HG03108 (cell line): Measurements from ENCODE around the gene CPLANE2.
"Not testable (repeated sequence)": the region's sequence is repeated elsewhere in the genome, so short reads cannot be mapped to it uniquely, and the experiment has no call there.

Experiments used
- ATAC-seq: cut with Tn5 transposase; IDR thresholded peaks from one replicate; pipeline ENCODE4 v1.9.1; 2021; ENCODE audit warnings: moderate library complexity; ENCODE audit not compliant: unreplicated experiment

Gene CPLANE2, protein sequence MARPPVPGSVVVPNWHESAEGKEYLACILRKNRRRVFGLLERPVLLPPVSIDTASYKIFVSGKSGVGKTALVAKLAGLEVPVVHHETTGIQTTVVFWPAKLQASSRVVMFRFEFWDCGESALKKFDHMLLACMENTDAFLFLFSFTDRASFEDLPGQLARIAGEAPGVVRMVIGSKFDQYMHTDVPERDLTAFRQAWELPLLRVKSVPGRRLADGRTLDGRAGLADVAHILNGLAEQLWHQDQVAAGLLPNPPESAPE

DNA sequence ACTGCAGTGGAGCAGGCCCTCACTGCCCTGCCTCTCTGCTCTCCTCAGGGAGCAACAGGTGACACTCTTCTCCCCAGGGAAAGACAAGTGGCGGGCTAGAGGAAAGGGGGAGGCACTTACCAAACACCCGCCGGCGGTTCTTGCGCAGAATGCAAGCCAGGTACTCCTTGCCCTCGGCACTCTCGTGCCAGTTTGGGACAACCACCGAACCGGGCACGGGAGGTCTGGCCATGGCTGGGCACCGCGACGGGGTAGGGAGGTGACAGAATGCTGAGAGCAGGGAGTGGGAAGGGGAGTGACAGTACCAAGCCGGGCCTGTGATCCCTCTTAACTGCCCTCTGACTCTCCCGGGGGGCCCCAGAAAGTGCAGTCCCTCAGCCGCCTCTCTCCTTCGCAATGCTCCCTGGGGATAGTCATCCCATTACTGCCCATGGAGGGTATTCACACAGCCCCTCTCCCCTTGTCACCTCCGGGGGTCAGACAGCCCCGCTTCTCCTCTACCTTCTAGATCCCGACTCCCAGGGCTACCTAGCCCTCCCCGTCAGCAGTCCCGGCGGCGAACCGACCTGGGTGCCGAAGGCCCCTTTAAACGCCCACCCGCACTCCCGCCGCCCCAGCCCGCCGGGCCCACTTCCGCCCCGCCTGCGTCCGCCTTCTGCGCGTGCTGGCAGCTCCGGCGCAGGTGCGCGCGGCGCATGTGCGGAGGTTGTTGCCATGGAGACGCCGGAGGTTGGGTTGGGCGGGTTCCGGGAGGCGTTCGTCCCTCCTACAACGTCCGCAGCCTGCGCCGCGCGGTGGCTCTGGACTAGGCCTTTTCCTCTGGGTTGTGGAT lies at the start of gene CPLANE2:
Gene CPLANE2 (minus strand): TSS at position 673 of the 832 bp plus-strand sequence. CDS start 441 bp downstream, at position 232.
- ATAC-seq, result peak; percentile 81

DNA sequence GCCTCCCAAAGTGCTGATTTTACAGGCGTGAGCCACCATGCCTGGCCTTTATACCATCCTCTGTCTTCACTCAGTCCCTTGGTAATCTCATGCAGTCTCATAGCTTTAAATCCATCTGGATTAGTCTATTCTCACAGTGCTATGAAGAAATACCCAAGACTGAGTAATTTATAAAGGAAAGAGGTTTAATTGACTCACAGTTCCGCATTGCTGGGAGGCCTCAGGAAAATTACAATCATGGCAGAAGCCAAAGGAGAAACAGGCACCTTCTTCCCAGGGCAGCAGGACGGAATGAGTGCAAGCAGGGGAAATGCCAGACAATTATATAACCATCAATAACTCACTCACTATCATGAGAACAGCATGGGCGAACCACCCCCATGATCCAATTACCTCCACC lies 49.1 kb upstream of the CPLANE2 start:
- ATAC-seq, result no peak

DNA sequence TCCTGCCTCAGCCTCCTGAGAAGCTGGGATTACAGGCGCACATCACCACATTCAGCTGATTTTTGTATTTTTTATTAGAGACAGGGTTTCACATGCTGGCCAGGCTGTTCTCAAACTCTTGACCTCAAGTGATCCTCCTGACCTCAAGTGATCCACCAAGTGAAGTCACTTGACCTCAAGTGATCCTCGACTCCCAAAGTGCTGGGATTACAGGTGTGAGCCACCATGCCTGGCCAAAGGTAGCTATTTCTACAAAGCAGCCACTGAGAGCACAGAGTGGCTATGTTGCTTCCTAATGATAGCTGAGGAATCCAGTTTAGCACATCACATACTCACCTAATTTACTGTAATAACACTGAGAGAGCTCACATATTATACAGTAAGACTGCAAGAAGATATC lies 44.8 kb upstream of the CPLANE2 start:
- no peak for ATAC-seq

DNA sequence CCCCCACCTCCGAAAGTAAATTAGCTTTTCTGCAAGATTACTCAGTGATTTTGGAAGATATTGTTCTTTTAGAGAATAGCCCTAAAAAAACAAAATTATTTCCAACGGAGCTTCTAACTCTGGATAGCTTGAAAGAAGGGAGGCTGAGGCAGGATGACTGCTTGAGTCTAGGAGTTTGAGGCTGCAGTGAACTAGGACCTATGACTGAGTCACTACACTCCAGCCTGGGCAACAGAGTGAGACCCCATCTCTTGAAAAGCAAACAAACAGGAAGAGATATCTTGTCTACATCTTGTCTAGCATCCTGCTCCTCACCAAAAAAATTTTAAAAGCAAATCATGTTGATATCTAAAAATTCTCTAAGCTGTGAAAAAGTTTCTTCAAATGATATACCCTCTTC lies 42.2 kb upstream of the CPLANE2 start:
- no peak for ATAC-seq

DNA sequence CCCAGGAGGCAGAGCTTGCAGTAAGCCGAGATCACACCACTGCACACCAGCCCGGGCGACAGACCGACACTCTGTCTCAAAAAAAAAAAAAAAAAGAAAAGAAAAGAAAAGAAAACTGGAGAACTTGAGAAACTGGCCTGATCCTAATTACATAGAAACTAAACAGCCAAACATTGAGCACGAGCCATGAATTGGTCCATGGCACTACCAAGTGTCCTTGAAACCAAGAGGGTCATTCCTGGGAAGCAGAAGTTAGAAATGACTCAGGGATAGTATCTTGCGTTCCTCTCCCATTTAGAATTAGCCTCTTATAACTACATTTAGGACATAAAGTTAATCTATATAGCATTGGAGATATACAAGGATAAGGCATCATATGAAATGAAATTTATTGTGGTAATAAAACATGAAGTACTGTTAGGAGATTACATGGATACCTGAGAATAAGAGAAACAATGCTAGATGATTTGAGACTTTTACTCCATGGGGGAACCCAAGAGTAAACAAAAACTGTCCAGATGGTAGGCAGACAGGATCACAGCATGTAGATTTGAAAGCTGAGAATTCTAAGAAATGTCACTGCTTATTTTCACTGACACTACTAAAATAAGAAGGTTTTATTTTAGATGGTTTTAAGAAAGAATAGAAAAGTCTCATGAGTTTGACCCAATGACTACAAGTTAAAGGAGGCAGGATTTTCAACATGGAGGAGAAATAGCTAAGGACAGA lies 39.5 kb upstream of the CPLANE2 start:
- ATAC-seq, result no peak

DNA sequence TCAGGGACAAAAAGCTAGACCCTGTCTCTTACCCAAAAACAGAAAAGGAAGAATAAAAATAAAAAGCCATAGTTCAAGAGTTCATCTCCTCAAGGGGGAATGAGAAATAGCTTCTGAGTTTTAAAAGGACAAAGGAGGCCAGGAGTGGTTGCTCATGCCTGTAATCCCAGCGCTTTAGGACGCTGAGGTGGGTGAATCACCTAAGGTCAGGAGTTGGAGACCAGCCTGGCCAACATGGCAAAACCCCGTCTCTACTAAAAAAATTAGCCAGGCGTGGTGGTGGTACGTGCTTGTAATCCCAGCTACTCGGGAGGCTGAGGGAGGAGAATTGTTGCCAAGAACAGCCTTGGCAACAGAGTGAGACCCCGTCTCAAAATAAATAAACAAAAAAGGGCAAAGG lies 38.6 kb upstream of the CPLANE2 start:
- ATAC-seq, result no peak

DNA sequence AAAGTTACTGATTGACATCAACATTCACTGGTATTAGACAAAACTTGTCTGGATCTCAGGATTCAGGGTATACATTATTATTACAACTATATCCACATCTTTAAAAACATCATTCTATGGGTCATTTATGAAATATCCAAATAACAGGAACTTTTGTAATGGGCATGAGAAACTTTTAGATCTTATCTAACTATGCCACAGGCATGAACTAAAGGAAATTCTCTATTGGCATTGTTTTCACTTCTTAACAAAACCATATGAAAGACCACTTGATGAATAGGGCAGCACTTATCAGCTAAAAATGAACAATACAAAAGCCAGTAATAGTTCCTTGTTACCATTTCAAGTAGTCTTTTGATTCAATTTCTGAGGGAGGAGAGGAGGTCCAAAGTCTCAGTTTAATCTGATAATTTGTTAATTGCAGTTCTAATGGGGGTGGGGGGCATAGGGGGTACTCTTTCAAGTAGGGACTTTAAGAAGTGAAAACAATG lies 30.8 kb upstream of the CPLANE2 start:
- no peak for ATAC-seq

DNA sequence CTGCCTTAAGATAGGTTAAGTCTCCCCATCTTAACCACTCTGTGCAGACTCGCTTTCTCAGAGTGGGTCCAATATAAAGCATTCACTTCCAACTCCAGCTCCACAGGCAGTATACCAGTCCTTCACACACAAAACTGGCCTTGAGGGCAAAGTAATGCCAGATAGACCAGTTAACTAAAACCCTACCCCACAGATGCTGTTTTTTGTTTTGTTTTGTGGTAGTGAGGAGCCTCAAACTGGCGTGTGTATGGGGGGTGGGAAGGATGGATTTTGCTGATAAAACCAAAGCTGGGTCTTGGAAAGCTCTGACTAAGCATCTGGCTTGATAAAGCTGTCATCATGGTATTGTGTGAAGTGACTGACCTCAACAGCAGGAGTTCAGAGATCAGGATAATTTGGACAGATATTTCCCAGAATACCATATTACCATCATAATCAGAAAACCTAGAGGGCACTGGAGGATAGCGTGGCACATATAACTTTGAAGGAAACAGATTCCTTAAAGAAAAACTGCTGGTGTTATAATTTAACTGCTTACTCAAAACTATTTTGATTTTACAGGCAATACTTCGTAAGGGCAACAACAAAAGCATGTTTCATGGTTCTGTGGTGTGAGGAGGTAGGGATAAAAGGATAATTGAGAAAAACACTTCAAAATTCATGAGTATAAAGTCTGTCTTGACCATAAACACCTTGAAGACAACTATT lies 29.6 kb upstream of the CPLANE2 start:
- no peak for ATAC-seq

DNA sequence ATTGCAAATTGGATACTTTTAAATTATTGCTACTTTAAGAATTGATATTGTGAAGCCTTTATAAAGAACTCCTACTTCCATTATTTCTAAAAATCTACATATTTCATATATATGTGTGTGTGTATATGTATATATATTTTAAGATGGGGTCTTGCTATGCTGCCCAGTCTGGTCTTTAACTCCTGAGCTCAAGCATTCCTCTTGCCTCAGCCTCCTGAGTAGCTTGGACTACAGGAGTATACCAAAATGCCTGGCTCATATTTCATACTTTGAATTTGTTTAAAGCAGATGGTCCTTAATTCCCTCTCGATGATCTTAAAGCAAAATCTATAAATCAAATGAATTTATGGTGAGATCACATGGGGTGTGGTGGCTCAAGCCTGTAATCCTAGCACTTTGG lies 25.1 kb upstream of the CPLANE2 start:
- ATAC-seq, result no peak

DNA sequence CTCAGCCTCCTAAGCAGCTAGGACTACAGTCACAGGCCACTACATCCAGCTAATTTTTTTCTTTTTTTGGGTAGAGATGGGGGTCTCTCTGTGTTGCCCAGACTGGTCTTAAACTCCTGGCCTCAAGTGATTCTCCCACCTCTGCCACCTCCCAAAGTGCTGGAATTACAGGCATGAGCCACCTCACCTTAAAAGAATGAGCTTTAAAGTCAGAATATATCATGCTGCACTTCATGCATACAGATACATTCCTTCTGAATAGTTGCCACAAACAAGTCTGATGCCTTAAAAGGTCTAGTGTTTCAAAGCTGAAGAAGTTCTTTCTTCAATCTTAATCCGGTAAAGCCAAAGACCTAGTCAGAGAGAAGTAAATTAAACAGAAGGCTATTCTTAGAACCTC lies 23.8 kb upstream of the CPLANE2 start:
- ATAC-seq, result no peak

DNA sequence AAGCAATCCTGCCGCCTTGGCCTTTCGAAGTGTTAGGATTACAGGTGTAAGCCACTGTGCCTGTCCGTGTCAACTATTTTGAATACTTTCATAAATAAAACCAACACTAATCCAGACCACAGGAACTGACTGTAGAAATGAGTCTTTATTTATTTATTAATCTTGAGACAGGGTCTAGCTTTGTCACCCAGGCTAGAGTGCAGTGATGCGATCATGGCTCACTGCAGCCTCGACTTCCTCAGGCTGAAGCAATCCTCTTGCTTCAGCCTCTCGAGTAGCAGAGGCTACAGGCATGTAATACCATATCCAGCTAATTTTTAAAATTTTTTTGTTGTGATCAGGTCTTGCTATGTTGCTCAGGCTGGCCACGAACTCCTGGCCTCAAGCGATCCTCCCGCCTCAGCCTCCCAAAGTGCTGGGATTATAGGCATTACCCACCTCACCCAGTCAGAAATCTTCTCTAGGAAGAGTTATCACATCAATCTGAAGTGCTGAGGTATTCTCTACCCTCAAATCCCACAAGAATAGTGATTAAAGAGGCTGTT lies 21.7 kb upstream of the CPLANE2 start:
- no peak for ATAC-seq

DNA sequence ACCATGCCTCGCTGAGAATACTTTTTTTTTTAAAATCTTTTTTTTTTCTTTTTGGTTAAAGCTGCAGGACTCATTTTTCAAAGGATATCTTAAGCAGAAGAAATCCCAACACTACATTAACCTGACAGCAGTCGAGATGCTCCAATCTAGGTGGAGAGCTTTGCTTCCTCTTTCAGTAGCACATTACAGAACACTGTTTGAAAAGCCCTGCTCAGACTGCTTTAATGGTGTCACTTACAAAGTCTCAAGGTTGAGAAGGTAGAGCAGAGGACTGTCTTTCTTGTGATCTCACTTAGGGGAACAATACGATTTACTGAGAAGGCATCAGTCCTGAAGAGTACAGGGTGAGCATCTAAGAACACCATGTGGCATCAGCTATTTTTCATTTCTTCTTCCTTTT lies 21.0 kb upstream of the CPLANE2 start:
- no peak for ATAC-seq

DNA sequence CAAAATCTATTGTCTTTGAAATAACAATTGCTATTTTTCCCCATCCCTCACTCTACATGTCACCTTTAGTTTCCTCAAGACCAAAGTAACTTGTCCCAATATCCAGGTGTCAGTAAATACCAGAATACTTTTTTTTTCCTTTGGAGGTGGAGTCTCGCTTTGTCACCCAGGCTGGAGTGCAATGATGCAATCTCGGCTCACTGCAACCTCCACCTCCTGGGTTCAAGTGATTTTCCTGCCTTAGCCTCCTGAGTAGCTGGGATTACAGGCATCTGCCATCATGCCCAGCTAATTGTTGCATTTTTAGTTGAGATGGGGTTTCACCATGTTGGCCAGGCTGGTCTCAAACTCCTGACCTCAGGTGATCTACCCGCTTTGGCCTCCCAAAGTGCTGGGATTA lies 20.6 kb upstream of the CPLANE2 start:
- not testable (repeated sequence) for ATAC-seq

DNA sequence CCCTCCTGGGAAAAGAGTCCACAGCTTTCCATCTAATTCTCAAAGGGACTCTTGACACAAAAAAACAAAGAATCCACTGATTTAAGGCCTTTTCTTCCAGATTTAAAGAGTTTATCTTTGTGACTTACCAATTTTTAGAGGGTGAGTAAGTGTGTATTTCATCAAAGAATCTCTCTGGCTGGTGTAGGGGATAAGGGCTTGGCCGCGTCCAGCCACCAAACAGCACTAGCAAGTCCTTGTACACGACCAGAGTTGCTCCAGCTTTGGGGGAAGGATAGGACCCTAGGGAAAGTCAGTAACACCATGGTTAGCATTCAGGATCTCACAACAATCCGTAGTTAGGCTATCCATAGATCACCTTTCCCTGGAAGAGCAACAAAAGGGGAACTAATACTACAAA lies 19.5 kb upstream of the CPLANE2 start:
- no peak for ATAC-seq

DNA sequence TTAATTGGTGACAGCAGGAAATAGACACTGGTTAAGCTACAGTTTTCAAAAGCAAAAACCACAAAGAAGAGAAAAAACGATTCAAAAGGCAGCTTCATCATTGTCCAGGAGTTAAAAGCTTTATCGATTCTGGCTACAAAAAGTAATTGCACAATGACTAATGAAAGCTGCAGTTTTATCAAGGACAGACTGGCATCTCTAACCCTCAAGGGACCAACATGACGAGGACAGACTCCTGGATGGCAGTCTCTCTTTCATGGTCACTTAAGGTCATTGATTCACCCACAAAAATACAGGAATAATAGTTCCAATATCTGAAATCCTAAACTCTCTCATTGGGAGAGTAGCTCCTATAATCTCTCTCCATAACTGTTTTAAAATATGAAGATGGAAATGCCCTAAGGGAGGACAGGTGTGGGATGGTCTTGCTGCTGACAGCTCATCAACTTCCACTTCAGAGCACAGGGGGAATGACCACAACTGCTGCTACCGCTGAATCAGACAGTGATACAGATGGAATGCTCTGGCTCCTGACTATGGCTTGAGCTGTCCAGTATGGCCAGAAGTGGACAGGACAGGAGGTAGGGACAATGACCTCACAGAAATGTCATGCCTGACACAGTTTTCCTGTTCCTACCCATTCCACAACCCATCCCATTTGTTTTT lies 17.4 kb upstream of the CPLANE2 start:
- ATAC-seq, result no peak

DNA sequence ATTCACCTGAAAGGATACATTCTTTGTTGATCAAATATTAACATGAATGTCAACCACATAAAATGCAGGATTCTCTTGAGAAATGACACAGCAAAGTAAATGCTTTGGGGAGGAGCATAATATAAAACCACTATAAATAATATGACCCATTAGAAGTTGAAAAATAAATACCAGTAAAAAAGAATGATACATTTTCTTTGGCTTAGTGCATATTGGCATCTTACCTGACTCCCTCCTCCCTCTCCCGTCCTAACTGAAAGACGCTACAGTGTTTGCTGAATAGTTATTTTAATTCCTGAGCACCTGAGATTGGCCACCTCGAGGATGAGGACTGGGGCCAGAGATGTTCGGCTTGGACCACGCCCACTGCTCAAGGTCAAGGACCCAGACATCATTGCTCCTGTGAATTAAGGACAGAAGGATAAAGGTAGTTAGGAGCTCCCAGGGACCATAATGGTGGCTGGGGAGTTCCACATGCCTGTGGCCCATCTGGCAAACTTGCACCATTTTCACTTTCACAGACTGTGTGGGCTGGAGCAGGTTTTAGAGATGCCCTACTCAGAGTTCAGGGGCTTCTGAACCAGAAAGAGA lies 16.4 kb upstream of the CPLANE2 start:
- no peak for ATAC-seq

DNA sequence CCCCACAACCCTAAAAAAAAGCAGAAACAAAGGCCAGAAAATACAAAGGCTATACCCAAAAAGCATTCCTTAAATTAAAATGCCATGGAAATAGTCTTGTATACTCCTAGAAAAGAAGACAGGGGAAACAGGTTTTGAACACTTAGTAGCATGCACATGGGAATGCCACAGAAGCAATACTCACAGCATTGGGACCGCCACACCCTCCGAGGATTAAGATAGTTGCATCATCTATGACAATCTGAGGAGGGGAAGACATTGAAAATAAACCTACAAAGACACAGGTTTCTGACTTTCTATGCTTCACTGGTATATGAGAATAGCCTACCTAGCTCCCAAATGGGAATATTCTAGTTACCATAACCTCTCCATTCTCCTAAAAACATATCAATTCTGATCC lies 15.9 kb upstream of the CPLANE2 start:
- no peak for ATAC-seq

DNA sequence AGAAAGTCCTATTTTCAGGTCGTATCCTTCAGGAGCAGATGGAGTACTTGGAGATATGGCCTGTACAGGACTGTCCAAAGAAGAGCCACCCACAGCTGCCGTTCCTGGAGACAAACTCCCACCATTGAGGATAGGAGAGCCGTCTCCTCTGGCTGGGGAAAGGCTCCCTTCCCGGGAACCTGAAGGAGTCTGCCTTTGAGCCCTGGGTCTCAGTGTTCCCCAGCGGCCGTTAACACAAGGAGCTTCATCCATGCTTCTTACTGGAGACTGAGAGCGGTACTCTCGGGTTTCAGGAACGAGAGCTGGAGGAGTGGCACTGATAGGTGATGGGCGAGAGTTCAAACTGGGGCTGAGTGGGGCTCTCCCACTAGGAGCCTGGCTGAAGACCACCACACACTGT lies 14.4 kb upstream of the CPLANE2 start:
- ATAC-seq, result no peak

DNA sequence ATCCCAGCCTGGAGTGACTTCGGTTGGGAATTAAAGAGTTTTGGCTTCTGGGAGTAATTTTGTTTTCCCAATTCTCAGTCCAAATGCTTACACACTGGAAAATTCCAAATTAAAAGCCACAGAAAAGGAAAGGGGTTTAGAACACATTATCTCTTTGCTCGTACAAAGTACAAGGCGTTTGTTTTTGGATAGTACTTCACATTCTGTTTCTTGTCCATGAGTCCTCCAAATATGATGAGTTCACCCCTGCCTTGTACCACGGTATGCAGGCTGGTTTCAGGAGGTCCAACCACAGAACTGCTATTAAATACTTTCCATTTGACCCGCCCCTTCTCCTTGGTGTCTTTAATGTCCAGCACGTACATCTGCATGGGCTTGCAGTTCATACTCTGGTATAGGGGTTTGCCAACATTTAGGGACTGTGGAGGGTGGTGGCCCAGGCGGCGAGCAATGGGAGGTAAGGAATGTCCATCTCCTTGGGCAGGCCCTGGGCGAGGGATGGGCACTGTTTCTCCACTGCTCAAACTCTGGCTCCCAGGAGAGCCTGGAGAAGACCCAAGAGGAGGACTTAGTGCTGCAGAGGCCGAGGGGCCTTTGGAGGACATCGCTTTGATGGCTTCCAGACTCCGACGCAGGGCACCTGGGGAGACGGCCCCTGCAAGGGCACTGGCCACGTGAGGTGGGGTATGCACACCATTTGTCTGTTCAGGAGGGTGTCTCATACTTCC lies 13.7 kb upstream of the CPLANE2 start:
- no peak for ATAC-seq
